SHP77 treated with DMSO at 0.1 percent for 48 hours (cell line): Measurements from ENCODE around the gene HOXB4.
A peak's percentile ranks its signal among the peaks of the same experiment; 100 is the strongest.

Experiments
- DNase-seq: peaks from one replicate; lab custom pipeline; 2025; lab: John Stamatoyannopoulos, UW

Gene HOXB4

GRCh38 chr17:48589831-48590606 is 11.9 kb upstream of the HOXB4 start, which contains the start of gene HOXB3:
Gene HOXB3, minus strand, starts transcription at chr17:48590241. Its CDS starts 37,767 bp downstream, at chr17:48552474.
- no peak for DNase-seq

GRCh38 chr17:48589060-48589830 is 11.1 kb upstream of the HOXB4 start:
- no peak for DNase-seq

DNA sequence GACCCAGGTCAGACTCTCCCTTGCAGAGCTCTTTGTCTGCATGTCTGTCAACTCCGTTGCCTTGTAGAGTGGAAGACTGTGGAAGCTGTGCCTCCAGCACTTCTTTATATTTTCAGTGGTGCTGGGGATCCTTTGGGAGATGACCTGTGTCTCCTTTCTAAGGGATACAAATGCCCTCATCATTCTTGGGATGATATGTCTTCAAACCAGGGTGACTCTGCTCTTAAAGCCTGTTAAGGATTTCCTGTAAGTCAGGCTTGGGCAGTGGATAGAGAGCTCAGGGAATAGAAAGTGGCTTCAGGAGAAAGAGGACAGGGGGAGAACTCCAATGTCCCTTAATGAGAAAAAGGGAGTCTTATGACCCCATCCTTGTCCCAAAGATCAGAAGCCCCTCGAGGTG is 10.4 kb upstream of the HOXB4 start:
- no peak for DNase-seq

DNA sequence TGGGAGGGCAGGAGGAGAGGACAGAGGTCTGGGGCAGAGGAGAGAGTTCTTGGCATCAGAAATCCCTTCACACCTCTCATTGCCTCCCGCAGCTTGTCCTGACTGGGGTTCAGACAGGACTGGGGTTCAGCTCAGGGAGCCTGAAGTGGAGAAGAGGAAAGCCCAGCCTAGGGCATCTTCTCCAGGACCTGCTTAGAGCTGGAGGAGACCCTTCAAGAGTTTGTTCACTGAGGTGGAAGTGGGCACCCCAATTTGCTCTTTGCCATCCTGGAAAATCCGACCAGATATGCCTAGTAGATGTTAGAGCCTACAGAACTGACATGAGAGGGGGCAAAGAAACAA is 9.9 kb upstream of the HOXB4 start:
- no peak for DNase-seq

DNA sequence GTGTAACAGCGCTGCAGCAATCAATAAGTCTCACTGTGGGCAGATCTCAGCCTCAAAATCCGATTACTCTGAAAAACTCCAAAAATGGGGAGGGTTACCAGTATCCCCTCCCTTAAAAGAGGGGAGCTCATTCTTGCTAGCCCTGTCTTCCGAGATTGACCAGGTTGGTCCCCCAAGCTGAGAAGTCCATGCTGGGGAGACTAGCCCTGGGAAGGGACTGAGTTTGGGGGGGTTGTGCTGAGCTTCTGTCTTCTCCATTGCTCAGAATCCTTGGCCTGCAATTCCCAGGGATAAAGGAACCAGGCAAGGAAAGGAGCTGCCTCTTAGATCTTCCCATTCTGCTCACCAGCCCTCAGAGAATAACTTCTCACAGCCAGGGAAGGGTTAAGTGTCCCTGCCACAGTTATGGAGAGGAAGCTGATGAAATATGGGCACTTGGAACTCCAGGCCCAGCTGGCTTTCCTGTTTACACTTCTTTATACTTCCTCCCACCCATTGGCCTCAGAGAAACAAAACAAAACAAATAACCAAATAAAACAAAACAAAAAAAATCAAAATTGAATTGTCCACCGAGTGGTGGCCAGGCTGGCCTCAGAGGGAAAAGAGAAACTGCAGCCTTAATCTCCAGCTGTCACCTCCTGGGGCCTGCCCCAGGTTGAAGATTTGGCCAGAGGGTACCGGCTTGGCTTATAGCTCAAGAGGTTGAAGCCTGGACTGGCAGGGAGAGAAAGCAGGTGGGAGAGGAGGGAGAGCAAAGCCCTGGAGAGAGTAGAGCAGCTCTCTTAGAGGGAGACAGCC is 9.3 kb upstream of the HOXB4 start:
- DNase-seq, result peak; percentile 98

DNA sequence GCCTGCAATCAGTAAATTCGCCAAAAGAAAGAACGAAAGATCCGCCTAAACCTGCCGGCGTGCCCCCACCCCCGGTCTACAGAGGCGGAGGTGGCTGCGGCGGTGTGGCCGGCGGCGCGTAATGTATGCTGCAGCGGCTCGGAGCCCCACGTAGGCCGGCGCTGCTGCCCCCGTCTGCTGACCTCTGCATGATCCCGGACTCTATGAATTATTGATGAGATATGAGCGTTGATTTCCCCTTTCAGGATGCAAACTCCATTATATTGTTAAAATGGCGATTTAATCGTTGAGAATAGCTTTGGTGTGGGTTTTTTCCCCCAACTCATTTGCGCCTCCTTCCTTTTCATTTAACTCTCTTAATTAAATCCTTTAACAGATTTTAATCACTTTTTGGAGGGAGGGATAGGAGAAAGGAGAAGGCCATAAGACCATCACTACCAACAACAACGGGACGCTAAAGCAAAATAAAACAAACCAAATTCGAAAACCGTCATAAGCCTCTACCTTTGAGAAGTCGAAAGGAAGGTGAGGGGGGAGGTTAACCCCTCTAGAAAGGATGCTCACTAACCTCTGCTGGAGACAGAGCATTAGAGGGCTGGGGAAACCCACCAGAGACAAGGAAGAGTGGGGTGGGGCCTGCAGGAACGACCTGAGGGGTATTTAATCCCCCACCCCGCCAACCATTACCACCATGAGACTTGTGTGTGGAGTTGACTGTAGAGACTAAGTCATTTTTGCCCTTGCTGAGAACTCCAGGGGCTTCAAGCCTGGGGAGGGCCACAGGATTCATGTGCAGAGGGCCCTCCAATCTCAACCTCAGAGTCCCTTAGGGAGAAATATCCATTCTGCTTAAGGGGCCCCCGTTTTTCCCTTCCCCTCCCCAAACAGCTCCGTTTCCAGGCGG is 8.5 kb upstream of the HOXB4 start:
- peak; percentile 54 for DNase-seq

DNA sequence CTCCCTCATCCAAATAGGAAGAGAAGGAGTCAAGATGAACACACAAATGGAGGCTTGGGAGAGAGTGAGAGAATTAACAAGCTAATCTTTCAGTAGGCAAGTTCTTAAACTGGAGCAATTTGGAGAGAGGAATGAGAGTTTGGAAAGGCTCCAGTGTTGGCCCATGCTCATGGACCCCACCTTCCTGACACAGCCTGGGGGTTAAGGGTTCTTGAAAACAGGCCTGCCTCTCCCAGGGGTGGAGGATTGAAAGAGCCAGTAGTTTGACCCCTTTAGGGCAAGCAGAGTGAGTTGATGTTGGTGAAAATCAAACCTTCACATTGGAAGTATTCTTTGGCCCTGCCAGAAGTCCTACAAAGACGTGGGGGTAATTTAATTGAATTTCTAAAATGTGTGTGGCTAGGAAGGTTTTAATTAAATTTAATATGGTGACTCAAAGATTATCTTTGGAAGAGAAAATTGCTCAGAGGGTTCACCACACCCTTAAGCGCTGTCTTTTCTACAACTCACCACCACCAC is 6.1 kb upstream of the HOXB4 start:
- no peak for DNase-seq

- DNase-seq, result no peak
Observed at GRCh38 chr17:48583708-48584222, 5.6 kb upstream of the HOXB4 start.

DNA sequence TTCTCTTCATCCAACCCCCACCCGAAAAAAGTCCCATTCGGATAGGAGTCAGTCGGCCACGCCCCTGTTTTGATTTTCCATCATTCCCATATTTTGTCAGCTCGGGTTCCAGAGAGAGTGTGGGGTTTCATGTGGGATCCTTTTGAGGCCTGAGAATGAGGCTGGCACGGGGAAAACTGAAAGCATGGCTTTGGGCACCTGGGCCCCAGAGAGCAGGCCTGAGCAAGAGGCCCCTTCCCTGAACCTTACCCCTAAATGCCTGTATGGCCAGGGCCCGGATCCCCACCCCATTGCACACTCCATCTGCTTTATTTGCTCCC is 4.6 kb upstream of the HOXB4 start:
- no peak for DNase-seq

DNA sequence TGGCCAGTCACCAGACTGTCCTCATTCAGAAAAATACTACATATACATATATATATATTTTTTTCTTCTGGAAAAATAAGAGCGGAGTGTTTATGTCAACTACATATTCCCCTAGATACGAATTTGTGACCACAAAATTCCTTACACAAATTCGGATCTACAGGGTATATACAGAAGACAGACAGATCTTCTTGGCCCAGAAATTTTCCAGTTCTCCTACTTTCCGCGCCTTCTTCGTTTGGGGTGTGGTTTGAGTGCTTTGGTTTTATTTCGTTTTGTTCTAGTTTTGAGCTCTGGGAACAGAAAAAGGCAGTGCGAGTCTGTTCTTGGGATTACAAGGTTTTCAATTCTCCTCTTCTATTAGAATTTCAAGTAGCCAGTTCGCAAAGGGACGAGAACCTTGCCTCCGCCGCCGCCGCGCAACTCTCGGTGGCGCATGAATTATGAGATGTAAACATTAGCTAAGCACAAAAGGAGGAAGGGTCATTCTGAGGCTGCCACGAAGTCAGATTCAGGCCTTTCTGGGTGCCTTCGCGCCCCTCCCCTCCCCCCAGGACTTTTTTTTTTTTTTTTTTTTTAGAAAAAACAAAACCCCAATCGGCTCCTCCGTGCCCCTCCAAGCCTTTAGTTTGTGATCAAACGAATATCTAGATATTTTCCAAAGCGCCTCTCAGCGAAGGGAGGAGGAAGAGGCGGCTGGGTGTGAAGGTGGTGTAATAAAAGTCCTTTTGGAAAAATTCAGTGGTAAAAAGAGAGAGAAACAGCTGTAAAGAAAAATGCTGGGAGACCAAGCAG is 1.8 kb upstream of the HOXB4 start:
- no peak for DNase-seq

DNA sequence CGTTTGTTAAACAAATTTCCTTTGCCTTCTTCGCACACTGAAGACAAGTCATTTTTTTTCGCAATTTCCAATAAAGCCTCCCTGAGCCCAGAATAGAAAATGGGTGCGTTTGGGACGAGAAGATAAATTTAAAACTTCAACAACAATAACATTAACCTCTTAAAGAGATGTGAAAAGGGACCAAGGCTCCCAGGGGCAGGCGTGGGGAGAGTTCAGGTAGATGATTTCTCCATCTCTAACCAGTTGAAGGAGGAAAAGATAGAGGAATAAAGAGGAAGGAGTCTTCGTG is 1.3 kb upstream of the HOXB4 start:
- no peak for DNase-seq

DNA sequence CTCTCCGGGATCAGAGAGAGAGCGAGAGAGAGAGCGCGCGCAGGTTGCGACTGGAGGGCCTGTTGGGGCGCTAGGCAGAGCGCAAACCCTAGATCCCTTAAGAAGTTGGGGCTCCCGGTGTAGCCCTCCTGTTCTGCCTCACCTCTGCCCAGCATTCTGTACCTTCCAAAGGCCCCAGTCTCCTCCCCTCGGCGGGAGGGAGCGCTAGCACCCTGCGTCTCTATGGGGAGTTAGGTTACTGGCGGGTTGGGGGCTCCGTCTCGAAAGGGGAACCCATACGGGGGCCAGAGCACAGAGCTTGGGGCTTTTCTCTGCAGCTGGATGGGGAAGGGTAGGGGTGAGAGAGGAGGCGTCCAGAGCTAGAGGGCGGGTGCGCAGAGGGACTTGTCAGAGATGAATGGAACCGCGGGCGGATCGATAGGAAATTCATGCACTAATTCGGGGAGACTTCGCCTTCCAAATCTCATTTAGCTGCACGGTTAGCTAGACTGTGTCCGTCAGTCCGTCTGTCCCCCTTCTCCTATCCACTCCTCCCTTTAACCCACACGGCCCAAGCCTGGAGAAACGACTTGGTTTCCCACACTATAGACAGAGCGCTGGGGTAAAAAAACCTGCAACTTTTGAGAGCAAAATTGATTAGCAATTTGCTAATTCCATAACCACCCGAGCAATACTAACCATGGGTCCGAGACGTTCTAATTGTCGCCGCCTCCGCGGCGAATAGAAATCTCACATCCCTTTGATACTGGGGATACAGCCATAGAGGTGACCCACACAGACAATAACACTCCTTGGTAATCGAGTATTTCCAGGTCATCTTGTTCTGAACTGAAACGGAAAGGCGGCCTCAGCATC is 693 bp upstream of the HOXB4 start:
- no peak for DNase-seq

- no peak for DNase-seq
Observed at GRCh38 chr17:48577330-48577945, 712 bp downstream of the HOXB4 start.

- no peak for DNase-seq
Observed at GRCh38 chr17:48576479-48577309, 1.5 kb downstream of the HOXB4 start.

DNA sequence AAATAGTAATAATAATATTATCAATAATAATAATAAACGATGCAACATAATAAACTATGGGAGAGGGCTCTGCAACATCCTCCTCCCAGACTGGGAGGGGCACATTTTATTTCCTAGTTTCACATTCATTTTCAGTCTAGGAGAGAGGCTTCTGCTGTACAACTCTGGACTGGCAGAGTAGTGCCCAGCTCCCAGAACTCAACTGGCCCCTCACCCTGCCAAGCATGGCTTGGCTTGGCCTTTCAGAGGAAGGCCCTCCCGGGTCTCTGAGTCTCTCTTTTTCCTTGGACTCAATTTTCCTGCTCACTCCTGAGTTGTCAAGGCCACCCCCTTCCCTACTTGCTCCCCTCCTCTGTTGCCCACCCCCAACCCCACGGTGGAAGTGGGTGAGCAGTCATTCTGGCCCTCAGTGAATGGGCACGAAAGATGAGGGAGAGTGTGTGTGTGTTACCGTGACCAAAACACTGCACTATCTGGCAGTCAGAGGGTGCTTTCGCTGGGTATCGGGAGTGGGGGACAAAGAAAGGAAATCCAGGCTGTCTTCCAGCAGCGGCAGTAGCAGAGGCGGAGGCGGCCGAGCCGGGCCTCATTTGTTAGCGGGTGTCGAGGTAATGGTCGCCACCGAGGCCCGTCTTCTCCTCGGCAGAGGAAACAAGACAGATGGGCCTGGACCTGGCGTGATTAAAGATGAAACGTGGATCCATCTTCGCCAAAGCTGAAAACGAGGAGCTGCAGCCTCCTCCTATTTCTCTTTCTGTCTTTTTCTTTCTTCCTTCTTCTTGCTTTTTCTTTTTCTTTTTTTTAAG is 2.3 kb downstream of the HOXB4 start:
- DNase-seq, result no peak

DNA sequence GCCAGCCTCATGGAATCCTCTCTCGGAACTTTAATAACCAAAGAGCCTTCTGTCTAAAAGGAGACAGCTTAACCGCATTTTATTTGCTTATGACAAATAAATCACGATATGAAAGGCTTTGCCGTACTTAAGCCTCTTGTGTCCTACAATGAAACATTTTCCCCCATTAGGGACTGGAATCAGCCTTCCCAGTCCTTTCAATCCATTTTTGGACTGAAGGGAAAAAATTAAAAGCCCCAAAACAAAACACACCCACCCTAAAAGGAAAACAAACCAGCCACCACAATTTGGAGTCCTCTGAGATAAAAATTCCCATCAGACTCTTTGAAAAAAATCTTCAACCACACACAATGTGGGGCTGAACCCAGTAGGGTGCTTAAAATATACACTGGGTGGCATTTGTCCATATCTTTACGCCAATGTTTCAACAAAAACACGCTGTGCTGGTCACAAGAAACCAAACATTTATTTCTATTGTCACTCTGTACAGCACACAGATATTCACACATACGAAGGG is 3.0 kb downstream of the HOXB4 start:
- peak; percentile 57 for DNase-seq

- DNase-seq, result no peak
Observed at GRCh38 chr17:48574505-48575065, 3.6 kb downstream of the HOXB4 start.
